K562 (cell line): Measurements from ENCODE around the gene LIN28A. TPM values are rescaled to one million over a fixed set of nuclear protein-coding genes. Genes with fewer than 3 reads are reported as not detected.

Experiments
- BCOR ChIP-seq: fragments of 450-650 bp; IDR thresholded peaks from 2 replicates; pipeline ENCODE4 v1.6.1; 2016
- CBX1 ChIP-seq: sonication (generic); IDR thresholded peaks from 2 replicates; pipeline ENCODE4 v1.6.1; 2016; ENCODE audit warnings: antibody characterized with exemption, low read depth, mild to moderate bottlenecking
- CREBBP ChIP-seq: IDR thresholded peaks from one replicate; pipeline ENCODE4 v1.6.1; 2012; ENCODE audit warnings: low read depth, mild to moderate bottlenecking, control low read depth, inconsistent platforms, low read length
- DACH1 ChIP-seq: fragments of 450-650 bp; IDR thresholded peaks from 2 replicates; pipeline ENCODE4 v1.6.1; 2018; ENCODE audit not compliant: partially characterized antibody
- DDX20 ChIP-seq: fragments of 450-650 bp; IDR thresholded peaks from 2 replicates; pipeline ENCODE4 v1.6.1; 2016; ENCODE audit warnings: missing genetic modification characterization, low read depth, mild to moderate bottlenecking, missing compliant biosample characterization, moderate library complexity
- FOXM1 ChIP-seq, 2 experiments: fragments of 450-650 bp in 1 of 2; sonication (generic) in 1 of 2; formaldehyde crosslinking in 1 of 2; IDR thresholded peaks; 2 replicates each; pipeline versions ENCODE4 v1.6.1 to v1.9.0; 2017 to 2022; ENCODE audit warnings: low read depth in 2 of 2, mild to moderate bottlenecking in 2 of 2, missing genetic modification reagents in 1 of 2, moderate library complexity in 1 of 2
- ID3 ChIP-seq, 2 experiments: fragments of 250-450 bp in 1 of 2; fragments of 450-650 bp in 1 of 2; sonication (Bioruptor Pico) in 1 of 2; IDR thresholded peaks; 2 replicates each; pipeline versions ENCODE4 v1.6.1 to v1.8.0; 2016 to 2021; ENCODE audit warnings: mild to moderate bottlenecking in 2 of 2, moderate library complexity in 2 of 2, missing compliant biosample characterization in 1 of 2, missing genetic modification characterization in 1 of 2
- NEUROD1 ChIP-seq: fragments of 150-350 bp; IDR thresholded peaks from 2 replicates; pipeline ENCODE4 v1.6.1; 2014; ENCODE audit warnings: borderline replicate concordance, low read length, low read depth; ENCODE audit not compliant: partially characterized antibody
- POLR2AphosphoS5 ChIP-seq: IDR thresholded peaks from 2 replicates; pipeline ENCODE4 v1.6.1; 2011; ENCODE audit warnings: mild to moderate bottlenecking, low read depth, low read length, moderate library complexity; ENCODE audit not compliant: control insufficient read depth, insufficient read depth
- SETDB1 ChIP-seq: IDR thresholded peaks from one replicate; pipeline ENCODE4 v1.6.1; 2012; ENCODE audit warnings: low read length, control low read depth, inconsistent platforms
- TCF15 ChIP-seq: fragments of 250-450 bp; sonication (Bioruptor Pico); IDR thresholded peaks from 2 replicates; pipeline ENCODE4 v1.8.0; 2022; ENCODE audit warnings: moderate library complexity, mild to moderate bottlenecking, inconsistent platforms
- TGIF2 ChIP-seq: sonication (generic); formaldehyde crosslinking; IDR thresholded peaks from 2 replicates; pipeline ENCODE4 v1.8.1; 2022; ENCODE audit warnings: mild to moderate bottlenecking, missing genetic modification reagents, moderate library complexity
- ZNF23 ChIP-seq: fragments of 250-450 bp; sonication (Bioruptor Pico); IDR thresholded peaks from 2 replicates; pipeline ENCODE4 v1.4.0; 2020; ENCODE audit warnings: mild to moderate bottlenecking
- ZNF511 ChIP-seq: sonication (generic); formaldehyde crosslinking; IDR thresholded peaks from 2 replicates; pipeline ENCODE4 v1.8.0; 2022; ENCODE audit warnings: mild to moderate bottlenecking, missing genetic modification reagents
- polyA plus RNA-seq, 8 experiments: library from polyadenylated mRNA; depleted of rRNA in 4 of 8; stranded (reverse) in 5 of 8; unstranded in 3 of 8; fragments of >200 nt; fragmentation: Nextera tagmentation in 2 of 8; fragmentation: Illumina TruSeq in 1 of 8; extraction: Ambion mirVana in 2 of 8; extraction: Trizol in 1 of 8; gene quantifications; 2 replicates each; pipeline versions ENCODE4 v1.2.1 to v1.2.3, GENCODE V29; 2011 to 2014; ENCODE audit warnings: inconsistent platforms in 1 of 8, missing spikeins in 1 of 8
- total RNA-seq, 7 experiments: library from RNA; depleted of rRNA in 6 of 7; stranded (reverse); fragments of >200 nt in 6 of 7; fragmentation: Illumina TruSeq in 2 of 7; extraction: Trizol in 2 of 7; gene quantifications; 2 replicates each; pipeline versions ENCODE4 v1.2.1 to v1.2.3, GENCODE V29; 2011 to 2021; ENCODE audit warnings: low replicate concordance in 1 of 7
- TF ChIP-seq, protein P1 (sequence below), 2 experiments: fragments of 450-650 bp in 1 of 2; sonication (generic) in 1 of 2; formaldehyde crosslinking; conservative IDR thresholded peaks; 2 replicates each; pipeline versions ENCODE4 v1.4.0 to v1.8.1; 2020 to 2022; ENCODE audit warnings: mild to moderate bottlenecking in 1 of 2, missing genetic modification reagents in 1 of 2
- TF ChIP-seq, protein P2 (sequence below): fragments of 250-450 bp; sonication (Bioruptor Pico); IDR thresholded peaks from 2 replicates; pipeline ENCODE4 v1.8.0; 2021; ENCODE audit warnings: borderline replicate concordance, mild to moderate bottlenecking, moderate library complexity; ENCODE audit not compliant: poor library complexity, severe bottlenecking
- TF ChIP-seq, protein P3 (sequence below): fragments of 450-650 bp; formaldehyde crosslinking; IDR thresholded peaks from 2 replicates; pipeline ENCODE4 v1.4.0; 2020; ENCODE audit warnings: mild to moderate bottlenecking, moderate library complexity
- TF ChIP-seq, protein P4 (sequence below), 3 experiments: fragments of 200-800 bp in 1 of 3; fragments of 250-450 bp in 1 of 3; fragments of 450-650 bp in 1 of 3; sonication (Bioruptor Pico) in 1 of 3; sonication (Bioruptor generic) in 1 of 3; formaldehyde crosslinking in 1 of 3; IDR thresholded peaks; 2 replicates each; pipeline versions ENCODE4 v1.6.1 to v1.8.0; 2016 to 2022; ENCODE audit warnings: mild to moderate bottlenecking in 2 of 3, missing genetic modification characterization in 2 of 3, missing compliant biosample characterization in 1 of 3, moderate library complexity in 1 of 3

The LIN28A gene
- total and polyA plus RNA-seq, 9 of the 15 experiments (the other 6 are each of a cell fraction or from before 2014, with no cell fraction given) = 0.80 to 5.4 (median 3.9) TPM

DNA sequence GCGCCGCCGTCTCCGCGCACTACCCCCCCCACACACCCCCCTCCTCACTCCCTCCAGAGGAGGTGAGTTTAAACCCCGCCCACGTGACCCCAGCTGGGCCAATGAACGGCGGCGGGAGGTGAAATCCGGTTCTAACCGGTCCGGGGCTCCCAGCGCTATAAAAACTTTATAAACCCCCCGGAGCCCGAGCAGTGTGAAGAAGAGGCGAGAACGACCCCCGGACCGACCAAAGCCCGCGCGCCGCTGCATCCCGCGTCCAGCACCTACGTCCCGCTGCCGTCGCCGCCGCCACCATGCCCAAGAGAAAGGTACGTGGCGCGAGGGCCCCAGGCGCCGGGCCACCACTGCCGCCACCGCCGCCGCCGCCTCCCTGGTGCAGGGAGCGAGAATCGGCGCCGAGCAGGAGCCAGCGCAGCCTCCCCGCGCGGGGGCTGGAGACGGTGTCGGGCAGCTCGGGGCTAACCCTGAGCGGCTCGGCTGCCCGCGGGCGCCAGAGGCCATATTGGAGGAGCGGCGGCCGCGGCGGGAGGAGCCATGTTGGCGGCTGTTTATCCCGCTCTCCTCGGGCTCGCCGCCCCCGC, 61.8 kb downstream of the LIN28A start, which contains the start of gene HMGN2 (continued):
- TF ChIP-seq ID3 (CRISPR knock-in tag; IDR thresholded peaks at IDR 0.05) (no peak), ID3 (tag; IDR thresholded peaks at IDR 0.05) (peak; percentile 93), BCOR (no peak), POLR2AphosphoS5 (peak; percentile 66), ZNF511 (CRISPR knock-in tag) (peak; percentile 82), TCF15 (CRISPR knock-in tag) (0 out of 2 replicates have a peak, but pooled peaks have one; percentile 8), NEUROD1 (peak; percentile 25), CREBBP (no peak), DACH1 (no peak), TGIF2 (CRISPR knock-in tag) (peak; percentile 93), SETDB1 (no peak), CBX1 (peak; percentile 97), ZNF23 (no peak), FOXM1 (IDR thresholded peaks at IDR 0.05; ENCODE audit: low read depth) (no peak), FOXM1 (CRISPR knock-in tag; IDR thresholded peaks at IDR 0.05; ENCODE audit: low read depth) (peak; percentile 95), DDX20 (no peak)
- TF ChIP-seq, protein P1, sequence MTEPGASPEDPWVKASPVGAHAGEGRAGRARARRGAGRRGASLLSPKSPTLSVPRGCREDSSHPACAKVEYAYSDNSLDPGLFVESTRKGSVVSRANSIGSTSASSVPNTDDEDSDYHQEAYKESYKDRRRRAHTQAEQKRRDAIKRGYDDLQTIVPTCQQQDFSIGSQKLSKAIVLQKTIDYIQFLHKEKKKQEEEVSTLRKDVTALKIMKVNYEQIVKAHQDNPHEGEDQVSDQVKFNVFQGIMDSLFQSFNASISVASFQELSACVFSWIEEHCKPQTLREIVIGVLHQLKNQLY (CRISPR knock-in tag; conservative IDR thresholded peaks at IDR 0.05) = peak in 1 of 2 experiments; percentile 71; a peak in 1 of 4 replicates
- TF ChIP-seq, protein P2, sequence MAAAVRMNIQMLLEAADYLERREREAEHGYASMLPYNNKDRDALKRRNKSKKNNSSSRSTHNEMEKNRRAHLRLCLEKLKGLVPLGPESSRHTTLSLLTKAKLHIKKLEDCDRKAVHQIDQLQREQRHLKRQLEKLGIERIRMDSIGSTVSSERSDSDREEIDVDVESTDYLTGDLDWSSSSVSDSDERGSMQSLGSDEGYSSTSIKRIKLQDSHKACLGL (CRISPR knock-in tag) = no peak
- TF ChIP-seq, protein P3, sequence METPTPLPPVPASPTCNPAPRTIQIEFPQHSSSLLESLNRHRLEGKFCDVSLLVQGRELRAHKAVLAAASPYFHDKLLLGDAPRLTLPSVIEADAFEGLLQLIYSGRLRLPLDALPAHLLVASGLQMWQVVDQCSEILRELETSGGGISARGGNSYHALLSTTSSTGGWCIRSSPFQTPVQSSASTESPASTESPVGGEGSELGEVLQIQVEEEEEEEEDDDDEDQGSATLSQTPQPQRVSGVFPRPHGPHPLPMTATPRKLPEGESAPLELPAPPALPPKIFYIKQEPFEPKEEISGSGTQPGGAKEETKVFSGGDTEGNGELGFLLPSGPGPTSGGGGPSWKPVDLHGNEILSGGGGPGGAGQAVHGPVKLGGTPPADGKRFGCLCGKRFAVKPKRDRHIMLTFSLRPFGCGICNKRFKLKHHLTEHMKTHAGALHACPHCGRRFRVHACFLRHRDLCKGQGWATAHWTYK (CRISPR knock-in tag) = peak; percentile 87
- TF ChIP-seq, protein P4, sequence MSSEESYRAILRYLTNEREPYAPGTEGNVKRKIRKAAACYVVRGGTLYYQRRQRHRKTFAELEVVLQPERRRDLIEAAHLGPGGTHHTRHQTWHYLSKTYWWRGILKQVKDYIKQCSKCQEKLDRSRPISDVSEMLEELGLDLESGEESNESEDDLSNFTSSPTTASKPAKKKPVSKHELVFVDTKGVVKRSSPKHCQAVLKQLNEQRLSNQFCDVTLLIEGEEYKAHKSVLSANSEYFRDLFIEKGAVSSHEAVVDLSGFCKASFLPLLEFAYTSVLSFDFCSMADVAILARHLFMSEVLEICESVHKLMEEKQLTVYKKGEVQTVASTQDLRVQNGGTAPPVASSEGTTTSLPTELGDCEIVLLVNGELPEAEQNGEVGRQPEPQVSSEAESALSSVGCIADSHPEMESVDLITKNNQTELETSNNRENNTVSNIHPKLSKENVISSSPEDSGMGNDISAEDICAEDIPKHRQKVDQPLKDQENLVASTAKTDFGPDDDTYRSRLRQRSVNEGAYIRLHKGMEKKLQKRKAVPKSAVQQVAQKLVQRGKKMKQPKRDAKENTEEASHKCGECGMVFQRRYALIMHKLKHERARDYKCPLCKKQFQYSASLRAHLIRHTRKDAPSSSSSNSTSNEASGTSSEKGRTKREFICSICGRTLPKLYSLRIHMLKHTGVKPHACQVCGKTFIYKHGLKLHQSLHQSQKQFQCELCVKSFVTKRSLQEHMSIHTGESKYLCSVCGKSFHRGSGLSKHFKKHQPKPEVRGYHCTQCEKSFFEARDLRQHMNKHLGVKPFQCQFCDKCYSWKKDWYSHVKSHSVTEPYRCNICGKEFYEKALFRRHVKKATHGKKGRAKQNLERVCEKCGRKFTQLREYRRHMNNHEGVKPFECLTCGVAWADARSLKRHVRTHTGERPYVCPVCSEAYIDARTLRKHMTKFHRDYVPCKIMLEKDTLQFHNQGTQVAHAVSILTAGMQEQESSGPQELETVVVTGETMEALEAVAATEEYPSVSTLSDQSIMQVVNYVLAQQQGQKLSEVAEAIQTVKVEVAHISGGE (CRISPR knock-in tag; IDR thresholded peaks at IDR 0.05) = peak in 1 of 3 experiments; percentile 73; a peak in 2 of 6 replicates
